Fibroblast of lung (primary cell): ENCODE results near the gene RAB3GAP1. TPM values are rescaled to one million over a fixed set of nuclear protein-coding genes. Genes with fewer than 3 reads are reported as not detected.

ENCODE experiments used
- DNase-seq, 2 donors: peaks; one replicate each; pipeline versions ENCODE4 v3.0.0 to v3.0.0-alpha.2; 2010; ENCODE audit warnings: low read depth in 2 of 2
- H2AFZ ChIP-seq: 2 replicates; pipeline ENCODE4 v1.5.1; 2012; ENCODE audit warnings: low read length, control low read depth, inconsistent platforms
- H3K27ac ChIP-seq: 2 replicates; pipeline ENCODE4 v1.5.1; 2011; ENCODE audit warnings: low read length, control low read depth; ENCODE audit not compliant: insufficient read depth
- H3K27me3 ChIP-seq: 2 replicates; pipeline ENCODE4 v1.5.1; 2011; ENCODE audit warnings: mild to moderate bottlenecking, low read length; ENCODE audit not compliant: control insufficient read depth, insufficient read depth
- H3K36me3 ChIP-seq: 2 replicates; pipeline ENCODE4 v1.5.1; 2011; ENCODE audit warnings: low read length; ENCODE audit not compliant: control insufficient read depth, insufficient read depth
- H3K4me1 ChIP-seq: 2 replicates; pipeline ENCODE4 v1.5.1; 2011; ENCODE audit warnings: low read length; ENCODE audit not compliant: control insufficient read depth, insufficient read depth; ENCODE audit errors: extremely low read depth
- H3K4me2 ChIP-seq: 2 replicates; pipeline ENCODE4 v1.5.1; 2011; ENCODE audit warnings: low read length, control low read depth; ENCODE audit not compliant: insufficient read depth; ENCODE audit errors: extremely low read depth
- H3K4me3 ChIP-seq, 4 experiments: fragments of 200-600 bp in 1 of 4; sonication (generic) in 1 of 4; replicated peaks in 1 of 4; 2 replicates each; pipeline ENCODE4 v1.5.1; 2011 to 2016; ENCODE audit warnings: low read length in 4 of 4, low read depth in 3 of 4, mild to moderate bottlenecking in 3 of 4, control low read depth in 2 of 4, inconsistent platforms in 1 of 4, mixed read lengths in 1 of 4; ENCODE audit not compliant: insufficient read depth in 1 of 4; ENCODE audit errors: control extremely low read depth in 1 of 4
- H3K79me2 ChIP-seq: 2 replicates; pipeline ENCODE4 v1.5.1; 2012; ENCODE audit warnings: mild to moderate bottlenecking, low read length, inconsistent platforms; ENCODE audit not compliant: control insufficient read depth, insufficient read depth
- H3K9ac ChIP-seq: 2 replicates; pipeline ENCODE4 v1.5.1; 2011; ENCODE audit warnings: mild to moderate bottlenecking, low read length, control low read depth; ENCODE audit not compliant: insufficient read depth
- H3K9me3 ChIP-seq: 2 replicates; pipeline ENCODE4 v1.5.1; 2012; ENCODE audit warnings: low read depth, low read length; ENCODE audit not compliant: control insufficient read depth, insufficient read depth
- H4K20me1 ChIP-seq: 2 replicates; pipeline ENCODE4 v1.5.1; 2011; ENCODE audit warnings: low read length; ENCODE audit not compliant: control insufficient read depth, insufficient read depth; ENCODE audit errors: extremely low read depth
- CTCF ChIP-seq, 2 donors: IDR thresholded peaks in 1 of 2; conservative IDR thresholded peaks in 1 of 2; 1 replicate in 1 of 2; 2 replicates in 1 of 2; pipeline ENCODE4 v1.5.1; 2011 to 2012; ENCODE audit warnings: low read length in 2 of 2, control low read depth in 1 of 2, inconsistent platforms in 1 of 2, low read depth in 1 of 2, mild to moderate bottlenecking in 1 of 2
- EZH2 ChIP-seq: IDR thresholded peaks from 2 replicates; pipeline ENCODE4 v1.5.1; 2012; ENCODE audit warnings: low read length, control low read depth, mild to moderate bottlenecking; ENCODE audit errors: missing control alignments
- polyA plus RNA-seq, 2 donors: library from polyadenylated mRNA; depleted of rRNA in 1 of 2; stranded (reverse) in 1 of 2; unstranded in 1 of 2; fragments of >200 nt; gene quantifications; 2 replicates each; pipeline ENCODE4 v1.2.1, GENCODE V29; 2011 to 2012; ENCODE audit warnings: missing spikeins in 1 of 2
- total RNA-seq: library from RNA; depleted of rRNA; stranded (reverse); fragments of >200 nt; gene quantifications from 2 replicates; pipeline ENCODE4 v1.2.1, GENCODE V29; 2014

The RAB3GAP1 gene
- total and polyA plus RNA-seq, 2 donors (not counting 1 experiment from before 2014, with no cell fraction given), result 42.4 to 82.6 TPM

DNA sequence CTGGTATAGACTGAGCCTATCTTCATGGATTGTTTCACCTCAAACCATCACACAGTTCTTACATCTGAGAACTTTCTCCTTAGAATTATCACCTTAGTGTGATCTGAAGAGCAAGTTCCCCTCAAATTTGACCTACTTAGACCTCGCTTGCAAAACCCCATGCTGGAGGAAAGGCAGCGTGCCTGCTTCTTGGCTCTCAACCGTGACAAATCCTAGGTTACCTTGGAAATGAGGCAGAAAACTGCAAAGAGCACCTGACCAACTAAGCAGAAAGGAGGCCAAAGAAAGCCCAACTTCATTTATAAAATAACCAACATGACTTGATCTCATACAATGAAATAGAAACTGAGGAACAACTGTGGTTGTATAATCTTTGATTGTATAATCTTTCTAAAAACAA lies 146.4 kb downstream of the RAB3GAP1 start:
- Histone ChIP-seq H3K9me3 (no peaks in the 10 kb centered on the region), H3K27ac (no peak overlapping the region), H3K79me2 (no peaks in the 10 kb centered on the region), H3K9ac (no peak overlapping the region), H2AFZ (no peak overlapping the region), H3K4me2 (no peak overlapping the region), H3K27me3 (no peaks in the 10 kb centered on the region), H3K36me3 (no peaks in the 10 kb centered on the region), H3K4me3 (no peak overlapping the region), H4K20me1 (no peaks in the 10 kb centered on the region), H3K4me1 (no peaks in the 10 kb centered on the region)
- no peak for TF ChIP-seq EZH2
- TF ChIP-seq CTCF (conservative IDR thresholded peaks at IDR 0.05 in 1 of 2, IDR thresholded peaks at IDR 0.05 in 1 of 2; ENCODE audit: low read depth in 1 of 2, low read length in 2 of 2), result no peak
- DNase-seq, result no peak

DNA sequence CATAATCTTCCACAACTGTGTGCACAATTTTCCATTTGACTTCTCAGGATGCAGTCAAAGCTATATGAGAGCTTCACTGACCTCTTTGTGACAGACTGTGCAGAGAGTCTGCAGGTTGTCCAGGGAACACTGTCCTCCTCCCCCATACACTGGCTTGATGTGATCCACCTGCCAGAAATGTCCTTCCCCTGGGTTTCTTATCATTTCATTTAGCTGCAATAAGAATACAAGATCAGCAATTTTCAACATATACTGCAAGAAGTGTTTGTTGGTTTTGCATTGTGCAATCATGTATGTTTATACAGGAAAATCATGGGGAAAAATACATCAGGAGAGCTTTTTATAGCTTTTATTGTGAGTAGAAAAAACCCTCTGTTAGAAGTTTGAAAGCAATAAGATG lies 150.7 kb downstream of the RAB3GAP1 start:
- Histone ChIP-seq H4K20me1 (no peaks in the 10 kb centered on the region), H3K4me2 (no peak overlapping the region), H3K27ac (no peak overlapping the region), H3K4me3 (no peak overlapping the region), H3K36me3 (no peaks in the 10 kb centered on the region), H3K27me3 (no peaks in the 10 kb centered on the region), H2AFZ (no peak overlapping the region), H3K9me3 (no peaks in the 10 kb centered on the region), H3K9ac (no peak overlapping the region), H3K79me2 (no peaks in the 10 kb centered on the region), H3K4me1 (no peaks in the 10 kb centered on the region)
- no peak for TF ChIP-seq EZH2
- peak in 1 of 2 donors; percentile 82 for DNase-seq

DNA sequence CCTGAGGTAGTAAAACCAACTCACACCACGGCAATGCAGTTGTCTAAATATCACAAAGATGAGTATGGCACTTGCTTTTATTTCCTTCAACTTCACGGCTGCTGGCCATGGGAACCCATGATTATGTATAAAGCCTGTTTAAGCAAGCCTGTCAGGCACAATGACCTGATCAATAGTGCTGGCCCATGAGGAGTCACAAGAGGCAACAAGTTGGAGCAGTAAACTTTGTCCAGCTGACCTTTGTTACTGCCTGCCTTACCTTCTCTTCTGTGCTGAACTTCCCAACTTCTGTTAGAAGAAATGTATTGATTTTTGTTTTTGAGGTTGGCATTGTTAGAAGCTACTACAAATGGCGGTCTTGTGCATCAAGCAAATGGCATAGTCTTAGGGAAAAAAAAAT lies 151.9 kb downstream of the RAB3GAP1 start:
- no peak overlapping the region for H3K4me3 ChIP-seq
- H3K4me2 ChIP-seq, result no peak overlapping the region
- no peak overlapping the region for H3K9ac ChIP-seq
- H3K27ac ChIP-seq, result no peak overlapping the region
- no peak overlapping the region for H2AFZ ChIP-seq
- no peaks in the 10 kb centered on the region for H3K9me3 ChIP-seq
- H3K79me2 ChIP-seq, result no peaks in the 10 kb centered on the region
- no peaks in the 10 kb centered on the region for H3K36me3 ChIP-seq
- no peak for TF ChIP-seq CTCF (conservative IDR thresholded peaks at IDR 0.05 in 1 of 2, IDR thresholded peaks at IDR 0.05 in 1 of 2; ENCODE audit: low read depth in 1 of 2, low read length in 2 of 2)
- TF ChIP-seq EZH2, result no peak
- H3K4me1 ChIP-seq, result no peaks in the 10 kb centered on the region
- H4K20me1 ChIP-seq, result no peaks in the 10 kb centered on the region
- H3K27me3 ChIP-seq, result no peaks in the 10 kb centered on the region
- no peak for DNase-seq
